HEK293T (cell line): Measurements from ENCODE around the gene KLHL22.

Experiments used
- CTCF ChIA-PET: fragments of 350-600 bp; formaldehyde crosslinking; extraction: SDS; loops from one replicate; lab custom pipeline; 2021; ENCODE audit warnings: antibody characterized with exemption, inconsistent platforms; lab: Yijun Ruan, JAX
- POLR2A ChIA-PET: fragments of 350-600 bp; formaldehyde crosslinking; extraction: SDS; loops from one replicate; lab custom pipeline; 2020; ENCODE audit warnings: antibody characterized with exemption, inconsistent platforms; lab: Yijun Ruan, JAX
- DNase-seq: peaks from one replicate; pipeline ENCODE4 v3.0.0; 2012; ENCODE audit warnings: mixed read lengths; ENCODE audit errors: extremely low spot score
- ARNT ChIP-seq: fragments of 450-650 bp; IDR thresholded peaks from 2 replicates; pipeline ENCODE4 v1.6.1; 2017; ENCODE audit warnings: mild to moderate bottlenecking
- BHLHE40 ChIP-seq: fragments of 450-650 bp; IDR thresholded peaks from 2 replicates; pipeline ENCODE4 v1.6.1; 2016; ENCODE audit warnings: mild to moderate bottlenecking, moderate library complexity, borderline replicate concordance
- CTBP1 ChIP-seq: fragments of 450-650 bp; IDR thresholded peaks from 2 replicates; pipeline ENCODE4 v1.6.1; 2016; ENCODE audit warnings: borderline replicate concordance
- ELF4 ChIP-seq: fragments of 450-650 bp; IDR thresholded peaks from 2 replicates; pipeline ENCODE4 v1.6.1; 2017; ENCODE audit warnings: antibody characterized with exemption
- FOXA1 ChIP-seq: fragments of 450-650 bp; IDR thresholded peaks from 2 replicates; pipeline ENCODE4 v1.6.1; 2016; ENCODE audit warnings: mild to moderate bottlenecking
- FOXK2 ChIP-seq: fragments of 450-650 bp; IDR thresholded peaks from 2 replicates; pipeline ENCODE4 v1.6.1; 2016; ENCODE audit warnings: mild to moderate bottlenecking
- FOXM1 ChIP-seq: fragments of 450-650 bp; IDR thresholded peaks from 2 replicates; pipeline ENCODE4 v1.6.1; 2017; ENCODE audit warnings: mild to moderate bottlenecking, borderline replicate concordance
- HDGF ChIP-seq: fragments of 450-650 bp; IDR thresholded peaks from 2 replicates; pipeline ENCODE4 v1.6.1; 2017; ENCODE audit warnings: antibody characterized with exemption, borderline replicate concordance
- L3MBTL2 ChIP-seq: fragments of 450-650 bp; conservative IDR thresholded peaks from 2 replicates; pipeline ENCODE4 v1.6.1; 2016; ENCODE audit warnings: mild to moderate bottlenecking
- LEF1 ChIP-seq: fragments of 450-650 bp; IDR thresholded peaks from 2 replicates; pipeline ENCODE4 v1.6.1; 2017; ENCODE audit warnings: mild to moderate bottlenecking, borderline replicate concordance
- NFRKB ChIP-seq: fragments of 450-650 bp; IDR thresholded peaks from 2 replicates; pipeline ENCODE4 v1.6.1; 2016; ENCODE audit warnings: mild to moderate bottlenecking, moderate library complexity
- SP1 ChIP-seq: fragments of 450-650 bp; IDR thresholded peaks from 2 replicates; pipeline ENCODE4 v1.6.1; 2017
- SUZ12 ChIP-seq: fragments of 450-650 bp; IDR thresholded peaks from 2 replicates; pipeline ENCODE4 v1.6.1; 2016; ENCODE audit warnings: mild to moderate bottlenecking
- TARDBP ChIP-seq: fragments of 450-650 bp; IDR thresholded peaks from 2 replicates; pipeline ENCODE4 v1.6.1; 2016
- ZNF384 ChIP-seq: fragments of 450-650 bp; IDR thresholded peaks from 2 replicates; pipeline ENCODE4 v1.6.1; 2016
- TF ChIP-seq, protein P1 (sequence below): fragments of 450-650 bp; IDR thresholded peaks from 2 replicates; pipeline ENCODE4 v1.6.1; 2016

Gene KLHL22

GRCh38 chr22:20404881-20405280, 90.7 kb downstream of the KLHL22 start:
- POLR2A ChIA-PET = interaction anchor here (1.0 to 2.2 kb wide), 2 partner anchors 10 to 11 kb away, joined by 3 to 16 read pairs; partner anchors contain the start of gene ZNF74
- DNase-seq = no peak
- CTCF ChIA-PET = no interaction called here
- TF ChIP-seq NFRKB (no peak), ARNT (no peak)

DNA sequence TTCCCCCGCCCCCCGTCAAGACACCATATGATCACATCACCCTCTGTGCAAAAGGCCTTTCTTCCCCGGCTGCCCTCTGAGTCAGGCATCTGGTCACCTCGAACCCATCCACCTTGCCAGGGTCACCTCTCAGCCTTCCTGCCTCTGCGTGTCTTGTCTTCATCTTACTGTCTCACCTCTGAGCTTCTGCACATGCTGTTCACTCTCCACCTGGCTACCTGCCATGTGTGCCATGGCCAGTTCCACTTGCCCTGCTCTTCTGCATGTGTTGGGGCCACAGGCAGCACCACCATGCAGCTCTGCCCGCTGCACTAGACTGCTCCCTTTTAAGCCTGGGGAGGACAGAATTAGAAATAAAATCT, 91.8 kb downstream of the KLHL22 start:
- DNase-seq = no peak
- CTCF ChIA-PET = no interaction called here
- POLR2A ChIA-PET = interaction anchor here (1.0 to 2.2 kb wide), 2 partner anchors 9 to 10 kb away, joined by 3 to 16 read pairs; partner anchors contain the start of gene ZNF74
- TF ChIP-seq SUZ12 (no peak), NFRKB (no peak), LEF1 (no peak), L3MBTL2 (no peak), CTBP1 (no peak)

DNA sequence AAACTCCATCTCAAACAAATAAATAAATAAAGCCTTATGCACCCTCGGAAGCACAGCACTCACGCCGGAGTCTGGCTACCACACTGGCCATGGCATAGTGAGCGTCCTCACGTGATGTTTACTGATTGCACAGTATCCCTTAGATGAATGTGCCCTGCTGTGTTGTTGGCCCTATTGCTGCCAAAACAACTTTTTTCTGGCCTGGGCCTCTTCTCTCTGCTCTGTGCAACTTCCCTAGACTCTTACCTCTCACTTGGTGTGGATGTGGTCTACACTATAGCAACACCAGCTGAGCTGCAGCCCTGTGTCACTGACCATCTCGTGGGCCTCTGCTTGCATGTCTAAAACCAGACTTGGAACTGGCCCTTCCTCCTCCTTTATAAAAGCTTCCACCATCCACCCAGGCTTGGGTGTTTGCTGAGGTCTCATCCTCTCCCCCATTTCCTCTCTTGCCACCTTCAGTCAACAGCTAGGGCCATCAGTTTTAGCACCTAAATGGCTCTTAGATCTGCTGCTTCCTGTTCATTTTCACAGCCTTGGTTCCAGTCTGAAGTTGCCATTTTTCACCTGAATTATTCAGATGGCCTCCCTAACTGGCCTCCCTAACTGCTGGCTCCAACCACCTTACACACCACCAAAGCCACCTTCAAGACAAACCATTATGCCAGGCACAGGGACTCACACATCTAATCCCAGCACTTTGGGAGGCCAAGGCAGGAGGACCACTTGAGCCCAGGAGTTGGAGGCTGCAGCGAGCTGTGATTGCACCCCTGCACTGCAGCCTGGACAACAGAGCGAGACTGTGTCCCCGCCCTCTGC, 92.4 kb downstream of the KLHL22 start:
- no peak for DNase-seq
- TF ChIP-seq FOXA1 = no peak
- no peak for TF ChIP-seq NFRKB
- no peak for TF ChIP-seq HDGF
- TF ChIP-seq SUZ12 = no peak
- TF ChIP-seq L3MBTL2 = no peak
- TF ChIP-seq FOXM1 = no peak
- no peak for TF ChIP-seq FOXK2
- no peak for TF ChIP-seq BHLHE40
- ChIA-PET POLR2A (interaction anchor here (2.2 kb wide), 1 partner anchor 10 kb away, joined by 16 read pairs; the partner anchor contains the start of gene ZNF74), CTCF (no interaction called here)

DNA sequence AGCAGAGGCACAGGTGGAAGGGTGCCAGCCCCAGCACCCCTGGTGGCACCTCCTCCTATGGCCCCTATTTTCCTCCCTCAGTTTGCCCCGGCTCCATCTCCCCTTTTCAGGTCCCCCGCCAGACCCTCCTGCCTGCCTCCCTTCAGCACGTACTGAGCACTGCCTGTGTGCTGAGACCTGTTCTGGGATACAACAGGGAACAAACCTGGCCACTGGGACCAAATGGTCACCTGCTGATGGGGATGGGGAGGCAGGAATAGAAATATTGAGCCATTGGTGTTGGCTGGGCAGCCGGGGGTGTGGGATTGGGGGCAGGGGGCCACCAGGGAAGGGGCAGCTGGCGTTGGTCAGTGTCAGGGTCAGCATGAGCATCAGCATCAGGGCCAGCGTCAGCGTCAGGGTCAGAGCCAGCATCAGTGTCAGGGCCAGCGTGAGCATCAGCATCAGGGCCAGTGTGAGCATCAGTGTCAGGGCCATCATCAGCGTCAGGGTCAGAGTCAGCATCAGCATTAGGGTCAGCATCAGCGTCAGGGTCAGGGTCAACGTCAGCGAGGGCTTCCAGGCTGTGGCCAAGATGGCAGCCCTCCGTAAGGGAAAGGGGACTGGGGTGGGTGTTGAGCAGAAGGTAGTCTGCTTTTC, 94.1 kb downstream of the KLHL22 start:
- ChIA-PET CTCF (no interaction called here), POLR2A (no interaction called here)
- TF ChIP-seq, protein P1, sequence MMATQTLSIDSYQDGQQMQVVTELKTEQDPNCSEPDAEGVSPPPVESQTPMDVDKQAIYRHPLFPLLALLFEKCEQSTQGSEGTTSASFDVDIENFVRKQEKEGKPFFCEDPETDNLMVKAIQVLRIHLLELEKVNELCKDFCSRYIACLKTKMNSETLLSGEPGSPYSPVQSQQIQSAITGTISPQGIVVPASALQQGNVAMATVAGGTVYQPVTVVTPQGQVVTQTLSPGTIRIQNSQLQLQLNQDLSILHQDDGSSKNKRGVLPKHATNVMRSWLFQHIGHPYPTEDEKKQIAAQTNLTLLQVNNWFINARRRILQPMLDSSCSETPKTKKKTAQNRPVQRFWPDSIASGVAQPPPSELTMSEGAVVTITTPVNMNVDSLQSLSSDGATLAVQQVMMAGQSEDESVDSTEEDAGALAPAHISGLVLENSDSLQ = no peak
- no peak for TF ChIP-seq L3MBTL2
- TF ChIP-seq NFRKB = no peak
- no peak for TF ChIP-seq FOXK2
- TF ChIP-seq ARNT = no peak
- no peak for TF ChIP-seq BHLHE40
- TF ChIP-seq SUZ12 = no peak
- no peak for TF ChIP-seq FOXM1
- TF ChIP-seq ZNF384 = no peak
- no peak for TF ChIP-seq HDGF
- TF ChIP-seq FOXA1 = no peak
- TF ChIP-seq ELF4 = no peak
- TF ChIP-seq TARDBP = no peak
- no peak for DNase-seq

DNA sequence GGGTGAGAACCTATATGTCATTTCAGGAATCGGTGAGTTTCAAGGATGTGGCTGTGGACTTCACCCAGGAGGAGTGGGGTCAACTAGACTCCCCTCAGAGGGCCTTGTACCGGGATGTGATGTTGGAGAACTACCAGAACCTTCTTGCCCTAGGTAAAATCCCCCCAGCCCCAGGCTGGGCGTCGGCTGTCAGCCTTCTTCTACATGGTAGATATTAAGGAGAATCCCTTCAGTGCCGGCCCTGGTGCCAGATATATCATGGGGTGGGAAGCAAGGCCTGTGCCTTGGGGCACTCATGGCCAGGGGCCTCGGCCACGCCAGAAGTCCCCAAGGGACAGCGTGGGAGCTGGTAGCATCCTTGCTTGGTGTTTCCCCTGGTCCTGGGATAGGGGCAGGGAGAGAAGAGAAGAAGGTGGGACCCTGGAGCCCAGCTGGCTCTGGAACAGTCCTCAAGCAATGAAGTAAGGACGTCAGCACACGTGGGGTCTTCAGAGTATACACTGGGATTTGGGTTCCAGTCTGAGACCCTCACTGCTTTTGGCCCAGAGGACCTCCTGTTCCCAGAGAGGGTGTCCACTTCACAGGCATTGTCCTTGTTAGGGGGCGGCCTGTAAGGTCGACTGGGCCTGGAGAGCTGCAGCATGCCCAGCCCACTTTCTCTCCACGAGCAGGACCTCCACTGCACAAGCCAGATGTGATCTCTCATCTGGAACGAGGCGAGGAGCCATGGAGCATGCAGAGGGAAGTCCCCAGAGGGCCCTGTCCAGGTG, 94.8 kb downstream of the KLHL22 start:
- POLR2A ChIA-PET = no interaction called here
- TF ChIP-seq CTBP1 (no peak), NFRKB (no peak), L3MBTL2 (no peak), SUZ12 (no peak), BHLHE40 (no peak), TARDBP (no peak), SP1 (no peak), ELF4 (no peak), LEF1 (no peak), ZNF384 (no peak), FOXK2 (no peak), FOXM1 (no peak)
- TF ChIP-seq, protein P1 = no peak
- DNase-seq = no peak
- CTCF ChIA-PET = no interaction called here

DNA sequence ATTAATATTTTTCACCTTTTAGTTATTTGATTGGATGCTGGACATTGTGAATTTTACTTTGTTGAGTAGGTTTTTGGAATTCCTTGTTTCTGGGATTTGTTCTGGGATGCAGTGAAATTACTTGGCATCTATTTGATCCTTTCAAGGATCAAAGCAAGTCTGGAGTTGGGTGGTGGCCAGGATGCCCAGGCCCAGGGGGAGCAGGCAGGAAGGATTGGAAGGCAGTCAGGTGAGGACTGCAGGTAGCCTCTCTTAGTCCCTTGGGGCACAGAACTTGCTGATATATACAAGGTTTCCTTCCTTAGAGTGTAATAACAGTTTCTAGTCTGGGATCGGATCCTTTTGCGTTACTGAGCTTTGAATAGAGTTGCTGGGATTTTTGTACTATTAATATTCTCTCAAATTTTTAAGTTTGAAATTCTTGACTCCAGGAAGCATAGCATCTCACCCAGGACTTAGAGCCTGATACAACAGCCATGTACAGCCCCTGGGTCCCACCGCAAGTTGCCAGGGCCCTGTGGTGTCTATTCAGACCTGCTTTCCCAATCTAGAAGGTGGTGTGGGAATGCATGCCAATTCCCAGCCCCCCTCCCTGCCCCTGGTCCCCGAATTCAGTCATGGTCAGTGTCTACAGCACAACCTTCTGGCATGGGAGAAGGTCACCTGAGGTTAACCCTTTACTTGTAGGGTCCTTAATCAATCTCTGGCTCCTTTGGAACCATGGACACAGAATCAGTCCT, 95.6 kb downstream of the KLHL22 start:
- POLR2A ChIA-PET = no interaction called here
- DNase-seq = no peak
- CTCF ChIA-PET = interaction anchor here (1.0 kb wide), 1 partner anchor 10 kb away, joined by 4 read pairs; no protein-coding TSS in a partner anchor
- no peak for TF ChIP-seq FOXA1
- TF ChIP-seq SUZ12 = no peak
- no peak for TF ChIP-seq FOXK2
- TF ChIP-seq CTBP1 = no peak
- no peak for TF ChIP-seq BHLHE40
